Fibroblast of lung (primary cell): ENCODE measurements around the gene MAPK8IP3.

Experiments
- CTCF ChIP-seq, 2 donors: IDR thresholded peaks in 1 of 2; conservative IDR thresholded peaks in 1 of 2; 1 replicate in 1 of 2; 2 replicates in 1 of 2; pipeline ENCODE4 v1.5.1; 2011 to 2012; ENCODE audit warnings: low read length in 2 of 2, control low read depth in 1 of 2, inconsistent platforms in 1 of 2, low read depth in 1 of 2, mild to moderate bottlenecking in 1 of 2
- EZH2 ChIP-seq: IDR thresholded peaks from 2 replicates; pipeline ENCODE4 v1.5.1; 2012; ENCODE audit warnings: low read length, control low read depth, mild to moderate bottlenecking; ENCODE audit errors: missing control alignments

DNA sequence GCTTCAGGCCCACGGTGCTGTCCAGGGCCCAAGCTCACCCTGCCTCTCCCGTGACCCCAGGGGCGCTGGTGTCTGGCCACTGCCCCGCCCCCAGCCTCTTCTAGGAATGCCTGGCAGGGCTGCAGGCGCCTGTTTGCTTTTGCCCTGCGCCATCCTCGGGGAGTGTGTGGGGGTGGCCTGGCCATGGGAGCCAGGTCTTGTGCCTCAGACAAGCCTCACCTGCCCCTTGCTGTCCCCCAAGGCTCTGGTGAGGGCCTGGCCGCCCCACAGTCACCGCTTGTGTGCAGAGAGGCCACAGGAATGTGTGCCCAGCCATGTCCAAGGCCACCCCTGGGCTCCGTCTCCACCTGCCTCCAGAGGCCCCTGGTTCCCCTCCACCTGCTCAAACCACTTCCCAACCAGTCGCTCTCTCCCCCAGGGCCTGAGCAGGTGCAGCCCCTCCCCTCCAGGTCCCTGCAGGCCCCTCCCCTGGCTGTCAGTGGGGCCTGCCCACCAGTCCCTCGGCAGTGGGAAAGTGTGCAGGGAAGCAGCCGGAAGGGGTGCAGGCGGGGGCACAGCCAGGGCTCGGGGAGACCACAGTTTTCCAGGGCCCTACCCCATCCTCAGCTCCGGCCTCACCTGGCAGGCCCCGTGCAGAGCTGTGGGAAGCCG, 88.4 kb downstream of the MAPK8IP3 start:
- TF ChIP-seq CTCF (conservative IDR thresholded peaks at IDR 0.05 in 1 of 2, IDR thresholded peaks at IDR 0.05 in 1 of 2; ENCODE audit: low read depth in 1 of 2, low read length in 2 of 2) = no peak
- no peak for TF ChIP-seq EZH2
